Uterus (tissue), 2 donors: Measurements from ENCODE around the gene TUBB4A.

ENCODE experiments used
- POLR2A ChIP-seq, 2 donors: fragments of 450-650 bp; IDR thresholded peaks; one replicate each; pipeline ENCODE4 v1.6.1; 2016; ENCODE audit warnings: antibody characterized with exemption in 2 of 2, mild to moderate bottlenecking in 1 of 2, moderate library complexity in 1 of 2
- TF ChIP-seq, protein P1 (sequence below), 4 experiments: fragments of 200-600 bp in 2 of 4; fragments of 450-650 bp in 2 of 4; sonication (generic) in 2 of 4; IDR thresholded peaks; one replicate each; pipeline ENCODE4 v1.5.1; 2016 to 2019; ENCODE audit warnings: antibody characterized with exemption in 4 of 4, mild to moderate bottlenecking in 2 of 4, moderate library complexity in 1 of 4

GRCh38 chr19:6448045-6448444 is 54.1 kb downstream of the TUBB4A start:
- TF ChIP-seq, protein P1, sequence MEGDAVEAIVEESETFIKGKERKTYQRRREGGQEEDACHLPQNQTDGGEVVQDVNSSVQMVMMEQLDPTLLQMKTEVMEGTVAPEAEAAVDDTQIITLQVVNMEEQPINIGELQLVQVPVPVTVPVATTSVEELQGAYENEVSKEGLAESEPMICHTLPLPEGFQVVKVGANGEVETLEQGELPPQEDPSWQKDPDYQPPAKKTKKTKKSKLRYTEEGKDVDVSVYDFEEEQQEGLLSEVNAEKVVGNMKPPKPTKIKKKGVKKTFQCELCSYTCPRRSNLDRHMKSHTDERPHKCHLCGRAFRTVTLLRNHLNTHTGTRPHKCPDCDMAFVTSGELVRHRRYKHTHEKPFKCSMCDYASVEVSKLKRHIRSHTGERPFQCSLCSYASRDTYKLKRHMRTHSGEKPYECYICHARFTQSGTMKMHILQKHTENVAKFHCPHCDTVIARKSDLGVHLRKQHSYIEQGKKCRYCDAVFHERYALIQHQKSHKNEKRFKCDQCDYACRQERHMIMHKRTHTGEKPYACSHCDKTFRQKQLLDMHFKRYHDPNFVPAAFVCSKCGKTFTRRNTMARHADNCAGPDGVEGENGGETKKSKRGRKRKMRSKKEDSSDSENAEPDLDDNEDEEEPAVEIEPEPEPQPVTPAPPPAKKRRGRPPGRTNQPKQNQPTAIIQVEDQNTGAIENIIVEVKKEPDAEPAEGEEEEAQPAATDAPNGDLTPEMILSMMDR (IDR thresholded peaks at IDR 0.05) = no peak
- no peak for TF ChIP-seq POLR2A (IDR thresholded peaks at IDR 0.05)
